ENCODE data around the gene COX8C. TPM values are rescaled to one million over a fixed set of nuclear protein-coding genes. Genes with fewer than 3 reads are reported as not detected.

Gene COX8C
- not detected in 2 replicates for total RNA-seq (2014; rRNA removed; shearing (Covaris generic))

GRCh38 chr14:93346926-93347721 is at the start of gene COX8C:
COX8C (plus strand) TSS chr14:93347182; CDS start chr14:93347269, 87 bp downstream.
- DNase-seq (ENCODE audit: low spot score) = no peak

- DNase-seq (ENCODE audit: low spot score) = no peak
These were observed 47.6 kb upstream of the COX8C start for GRCh38 chr14:93299416-93299815.

GRCh38 chr14:93299866-93300265 is 47.1 kb upstream of the COX8C start:
- DNase-seq (ENCODE audit: low spot score) = no peak

GRCh38 chr14:93301821-93302447 is 45.0 kb upstream of the COX8C start:
- DNase-seq (ENCODE audit: low spot score) = peak; percentile 42

- no peak for DNase-seq (ENCODE audit: low spot score)
These were observed 44.0 kb upstream of the COX8C start for GRCh38 chr14:93302688-93303581.

- no peak for DNase-seq (ENCODE audit: low spot score)
These were observed 43.3 kb upstream of the COX8C start for GRCh38 chr14:93303659-93304058.

- no peak for DNase-seq (ENCODE audit: low spot score)
These were observed 42.2 kb upstream of the COX8C start for GRCh38 chr14:93304771-93305170.

GRCh38 chr14:93305725-93306418 is 41.1 kb upstream of the COX8C start:
- no peak for DNase-seq (ENCODE audit: low spot score)

GRCh38 chr14:93306812-93307211 is 40.2 kb upstream of the COX8C start:
- DNase-seq (ENCODE audit: low spot score) = no peak

- no peak for DNase-seq (ENCODE audit: low spot score)
These were observed 38.2 kb upstream of the COX8C start for GRCh38 chr14:93308686-93309345.

- peak; percentile 36 for DNase-seq (ENCODE audit: low spot score)
These were observed 37.5 kb upstream of the COX8C start for GRCh38 chr14:93309427-93309966.

- DNase-seq (ENCODE audit: low spot score) = no peak
These were observed 35.9 kb upstream of the COX8C start for GRCh38 chr14:93311082-93311481.

- DNase-seq (ENCODE audit: low spot score) = no peak
These were observed 31.4 kb upstream of the COX8C start for GRCh38 chr14:93315575-93315974.

GRCh38 chr14:93316716-93317115 is 30.3 kb upstream of the COX8C start:
- no peak for DNase-seq (ENCODE audit: low spot score)

- DNase-seq (ENCODE audit: low spot score) = no peak
These were observed 29.6 kb upstream of the COX8C start for GRCh38 chr14:93317210-93317874.

- DNase-seq (ENCODE audit: low spot score) = no peak
These were observed 28.8 kb upstream of the COX8C start for GRCh38 chr14:93317875-93318807.

- DNase-seq (ENCODE audit: low spot score) = no peak
These were observed 28.1 kb upstream of the COX8C start for GRCh38 chr14:93318927-93319326.

GRCh38 chr14:93319494-93319893 is 27.5 kb upstream of the COX8C start:
- DNase-seq (ENCODE audit: low spot score) = no peak

GRCh38 chr14:93319958-93320357 is 27.0 kb upstream of the COX8C start:
- no peak for DNase-seq (ENCODE audit: low spot score)
